Activated T-cell treated with anti-CD3 and anti-CD28 coated beads for 4 hours (primary cell): ENCODE results near the gene ADGRG3.

Experiments
- DNase-seq: peaks from one replicate; pipeline ENCODE4 v3.0.0-alpha.2; 2020

Gene ADGRG3, protein sequence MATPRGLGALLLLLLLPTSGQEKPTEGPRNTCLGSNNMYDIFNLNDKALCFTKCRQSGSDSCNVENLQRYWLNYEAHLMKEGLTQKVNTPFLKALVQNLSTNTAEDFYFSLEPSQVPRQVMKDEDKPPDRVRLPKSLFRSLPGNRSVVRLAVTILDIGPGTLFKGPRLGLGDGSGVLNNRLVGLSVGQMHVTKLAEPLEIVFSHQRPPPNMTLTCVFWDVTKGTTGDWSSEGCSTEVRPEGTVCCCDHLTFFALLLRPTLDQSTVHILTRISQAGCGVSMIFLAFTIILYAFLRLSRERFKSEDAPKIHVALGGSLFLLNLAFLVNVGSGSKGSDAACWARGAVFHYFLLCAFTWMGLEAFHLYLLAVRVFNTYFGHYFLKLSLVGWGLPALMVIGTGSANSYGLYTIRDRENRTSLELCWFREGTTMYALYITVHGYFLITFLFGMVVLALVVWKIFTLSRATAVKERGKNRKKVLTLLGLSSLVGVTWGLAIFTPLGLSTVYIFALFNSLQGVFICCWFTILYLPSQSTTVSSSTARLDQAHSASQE

DNA sequence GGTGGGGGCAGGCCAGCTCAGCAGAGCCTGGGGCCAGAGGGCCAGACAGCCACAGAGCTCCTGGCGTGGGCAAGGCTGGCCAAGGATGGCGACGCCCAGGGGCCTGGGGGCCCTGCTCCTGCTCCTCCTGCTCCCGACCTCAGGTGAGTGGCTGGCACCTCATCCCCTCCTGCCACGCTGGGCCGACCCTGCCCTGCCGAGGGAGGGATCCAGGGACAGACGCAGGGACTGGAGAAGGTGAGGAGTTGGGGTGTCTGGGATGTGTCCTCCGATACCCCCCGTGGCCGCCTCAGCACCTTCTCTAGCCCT is at the start of gene ADGRG3:
ADGRG3 (plus strand) TSS at position 44 of the 309 bp plus-strand sequence; CDS start at position 86, 42 bp downstream.
- DNase-seq, result no peak

DNA sequence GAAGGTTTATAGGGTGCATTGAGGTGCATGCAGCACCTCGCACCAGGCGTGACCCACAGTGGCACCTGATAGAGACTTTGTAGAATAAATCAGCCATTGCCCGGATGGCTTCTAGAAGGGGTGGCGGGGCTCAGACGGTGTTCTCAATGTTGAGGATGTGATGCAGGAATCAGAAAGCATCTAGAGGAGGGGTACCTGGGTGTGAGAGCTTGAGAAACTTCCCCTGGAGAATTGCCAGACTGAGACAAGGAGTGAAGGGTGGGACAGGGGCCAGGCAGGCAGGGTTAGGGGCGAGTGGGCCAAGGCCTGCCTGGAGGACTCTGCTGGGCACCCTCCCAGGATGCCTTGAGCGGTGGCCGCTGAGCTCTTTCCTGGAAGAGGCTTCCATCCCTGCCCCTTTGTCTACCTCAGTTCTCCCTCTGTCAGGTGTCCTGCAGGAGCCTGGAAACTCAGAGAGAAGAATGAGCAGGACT is 48.9 kb upstream of the ADGRG3 start:
- no peak for DNase-seq

DNA sequence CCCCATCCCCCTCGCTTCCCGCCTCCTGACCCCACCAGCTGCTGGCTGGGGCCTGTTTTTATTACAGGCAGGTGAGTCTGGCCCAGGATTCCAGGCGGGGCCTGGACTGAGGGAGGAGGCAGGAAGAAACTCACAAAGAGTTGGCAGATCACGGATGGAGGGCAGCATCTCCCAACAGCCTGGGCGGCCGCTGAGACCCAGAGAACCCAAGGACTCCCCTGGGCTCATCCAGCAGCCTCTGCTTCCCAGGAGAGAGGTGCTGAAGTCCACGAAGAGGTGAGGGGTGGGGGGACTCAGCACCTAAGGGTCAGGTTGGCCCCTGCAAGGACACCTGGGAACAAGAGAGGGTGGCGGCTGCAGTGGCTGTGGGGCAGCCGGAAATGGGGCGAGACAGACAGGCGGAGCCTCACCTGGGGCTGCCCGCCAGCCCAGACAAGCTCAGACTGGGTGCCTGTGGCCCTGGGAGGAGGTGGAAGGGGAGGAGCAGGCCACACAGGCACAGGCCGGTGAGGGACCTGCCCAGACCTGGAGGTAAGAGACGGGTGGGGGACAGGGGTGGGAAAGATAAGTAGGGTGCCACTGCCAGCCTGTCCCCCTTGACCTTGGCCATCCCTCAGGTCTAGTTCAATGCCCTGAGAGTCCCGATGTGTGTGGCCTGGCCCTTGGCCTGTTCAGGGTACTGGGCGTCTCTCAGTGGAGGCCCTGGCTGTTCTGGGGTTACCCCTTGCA is 48.3 kb upstream of the ADGRG3 start:
- no peak for DNase-seq

DNA sequence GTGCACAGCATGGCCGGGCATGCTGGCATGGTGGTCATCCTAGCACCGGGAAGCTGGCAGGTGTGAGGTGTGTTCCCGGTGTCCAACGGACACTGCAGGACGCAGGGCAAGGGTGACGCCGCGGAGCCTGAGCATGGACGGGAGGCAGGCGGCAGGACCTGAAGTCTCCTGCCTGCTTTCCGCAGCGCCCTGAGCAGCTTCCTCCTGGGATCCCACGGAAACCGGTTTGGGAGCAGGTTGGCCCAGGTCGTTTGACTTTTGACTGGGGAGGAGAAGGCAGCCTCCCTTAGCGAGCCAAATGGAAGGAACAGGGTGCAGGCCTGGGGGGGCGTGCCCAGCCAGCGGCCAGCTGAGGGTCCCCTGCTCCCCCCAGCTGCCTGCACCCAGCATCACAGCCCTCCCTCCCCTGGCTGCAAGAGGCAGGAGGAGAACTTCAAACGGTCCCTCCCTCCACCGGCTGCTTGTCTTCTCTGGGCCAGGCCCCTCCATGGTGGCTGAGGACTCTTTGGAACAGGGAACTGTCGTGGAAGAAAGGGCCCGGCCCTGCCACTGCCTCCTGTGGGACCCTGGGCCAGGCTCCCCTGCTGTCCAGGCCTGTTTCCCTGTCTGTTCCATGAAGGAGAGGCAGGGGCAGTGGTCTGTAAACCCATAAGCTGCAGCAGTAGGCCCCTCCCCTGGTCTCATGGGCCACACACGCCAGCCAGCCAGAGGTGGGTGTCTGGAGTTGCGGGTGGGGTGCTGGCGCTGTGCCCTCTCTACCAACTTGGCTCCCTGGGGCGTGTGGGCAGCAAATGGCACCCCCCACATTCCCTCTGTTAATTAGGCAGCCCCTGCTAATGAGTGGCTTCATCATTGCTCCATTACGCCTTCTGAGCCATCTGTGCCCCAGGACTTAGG is 47.5 kb upstream of the ADGRG3 start:
- no peak for DNase-seq

DNA sequence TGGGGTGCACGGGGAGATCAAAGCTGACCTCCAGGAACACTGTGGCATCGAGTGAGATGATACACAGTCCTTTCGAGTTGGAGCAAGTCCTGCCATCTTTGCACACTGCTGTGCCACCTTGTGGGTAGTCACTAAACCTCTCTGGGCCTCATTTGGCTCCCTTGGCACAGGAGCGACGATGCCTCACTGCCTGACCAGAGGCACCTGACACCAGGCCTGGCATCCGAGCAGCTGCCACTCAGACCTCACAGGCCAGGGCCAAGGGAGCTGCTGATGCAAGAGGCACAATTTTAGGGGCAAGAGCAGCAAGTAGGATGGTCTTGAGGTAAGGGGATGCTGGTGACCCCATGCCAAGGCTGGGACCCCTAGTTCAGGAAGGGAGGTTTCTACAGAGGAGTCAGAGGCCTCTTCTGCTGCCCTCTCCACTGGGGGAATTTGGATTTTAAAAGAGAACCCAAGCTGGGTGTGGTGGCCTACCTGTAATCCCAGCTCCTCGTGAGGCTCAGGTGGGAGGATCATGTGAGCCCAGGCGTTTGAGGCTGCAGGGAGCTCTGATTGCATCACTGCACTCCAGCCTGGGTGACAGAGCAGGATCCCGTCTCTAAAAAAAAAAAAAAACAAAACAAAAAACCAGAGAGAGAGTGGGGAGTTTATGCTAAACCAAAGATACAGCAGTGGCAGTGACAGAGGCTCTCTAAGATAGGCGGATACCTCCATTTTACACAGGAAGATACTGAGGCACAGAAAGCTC is 46.4 kb upstream of the ADGRG3 start:
- no peak for DNase-seq

DNA sequence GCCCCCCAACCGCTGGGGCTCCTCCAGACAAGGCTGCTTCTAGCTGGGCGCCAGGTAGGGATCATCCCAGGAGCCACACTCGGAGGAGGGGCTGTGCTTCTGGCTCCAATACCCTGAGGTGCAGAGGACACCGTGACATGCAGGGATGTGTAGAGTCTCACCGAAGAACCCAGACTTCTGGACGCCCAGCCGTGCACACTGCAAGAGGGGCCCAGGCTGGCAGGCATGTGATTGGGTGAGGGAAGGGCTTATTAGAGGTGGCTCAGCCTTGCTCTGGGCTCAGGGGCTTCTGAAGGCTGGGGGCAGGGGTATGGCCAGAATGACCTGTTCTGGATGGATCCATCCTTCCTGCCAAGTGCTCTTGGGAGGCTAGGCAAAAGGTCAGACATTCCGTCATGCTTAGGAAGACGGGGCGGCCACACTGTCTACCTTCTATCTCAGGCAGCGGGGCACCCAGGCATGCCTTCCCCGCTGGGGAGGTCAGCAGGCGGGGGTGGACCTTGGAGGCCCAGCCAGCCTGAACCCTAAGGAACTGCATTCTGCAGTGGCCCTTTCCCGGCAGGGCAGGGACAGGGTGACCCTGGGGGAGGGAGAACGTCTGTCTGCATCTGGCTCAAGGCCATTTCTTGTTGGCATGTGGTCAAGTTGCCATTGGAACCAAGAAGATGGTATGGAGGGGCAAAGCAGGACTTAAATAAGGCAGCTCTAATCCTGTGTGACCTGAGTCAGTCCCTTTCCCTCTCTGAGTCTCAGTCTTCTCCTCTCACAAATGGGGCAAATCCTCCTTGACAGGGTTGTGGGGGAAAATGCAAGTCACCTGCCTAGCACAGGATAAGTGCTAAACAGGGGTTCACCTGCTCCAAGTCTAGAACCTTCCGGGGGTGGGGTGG is 45.5 kb upstream of the ADGRG3 start:
- DNase-seq, result no peak

DNA sequence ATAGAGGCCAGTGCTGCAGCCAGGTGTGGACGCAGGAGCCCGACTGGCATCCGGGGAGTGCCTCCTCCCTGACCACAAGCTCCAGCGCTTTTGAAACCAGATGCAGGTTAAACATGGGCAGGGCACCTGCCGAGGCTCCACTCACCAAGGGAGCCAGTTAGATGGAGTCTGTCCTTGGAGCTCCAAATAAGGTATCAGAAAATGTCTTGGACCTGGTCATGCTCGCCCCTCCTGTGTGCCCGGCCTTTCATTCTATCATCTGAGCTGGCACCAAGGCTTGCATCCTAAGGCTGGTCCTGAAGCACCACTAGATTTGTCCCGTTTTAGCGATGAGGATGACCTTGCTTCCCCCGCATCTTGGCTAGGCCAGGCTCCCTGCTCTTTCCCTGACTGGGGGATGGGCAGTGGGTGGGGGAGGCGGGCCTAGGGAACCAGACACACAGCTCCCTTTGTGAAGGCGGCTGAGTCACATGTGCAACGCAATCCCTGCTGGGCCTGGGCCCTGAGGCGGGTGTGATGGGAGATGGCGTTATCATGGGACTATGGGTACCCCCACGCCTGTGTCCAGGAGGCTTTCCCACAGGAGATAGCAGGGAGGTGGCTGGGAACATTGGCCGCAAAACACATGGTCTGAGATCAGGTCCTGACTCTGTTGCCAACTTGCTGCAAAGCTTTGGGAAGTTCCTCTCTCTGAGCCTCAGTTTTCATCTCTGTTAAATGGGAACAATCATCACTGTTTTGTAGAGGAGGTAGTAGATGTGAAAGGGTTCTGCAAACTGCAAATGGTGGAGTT is 44.7 kb upstream of the ADGRG3 start:
- no peak for DNase-seq

DNA sequence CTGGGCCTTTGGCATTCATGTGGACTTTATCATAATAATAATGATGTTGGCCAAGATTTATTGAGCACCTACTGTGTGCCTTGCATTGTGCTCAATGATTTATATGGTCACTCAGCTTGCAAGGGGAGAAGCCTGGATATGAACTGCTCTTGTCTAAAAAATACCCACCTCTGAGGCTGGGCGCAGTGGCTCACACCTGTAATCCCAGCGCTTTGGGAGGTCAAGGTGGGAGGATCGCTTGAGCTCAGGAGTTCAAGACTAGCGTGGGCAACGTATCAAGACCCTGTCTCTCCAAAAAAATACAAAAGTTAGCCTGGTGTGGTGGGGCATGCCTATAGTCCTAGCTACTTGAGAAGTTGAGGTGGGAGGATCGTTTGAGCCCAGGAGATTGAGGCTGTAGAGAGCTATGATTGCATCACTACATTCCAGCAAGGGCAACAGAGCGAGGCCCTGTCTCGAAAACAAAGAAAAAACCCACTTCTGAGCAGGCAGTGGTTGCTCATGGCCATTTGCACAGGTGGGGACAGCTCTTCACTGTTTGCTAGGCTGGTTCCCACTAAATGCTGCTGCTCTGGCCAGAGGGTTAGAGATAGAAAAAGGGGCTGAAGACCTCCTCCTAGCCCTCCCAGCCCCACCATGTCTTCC is 43.9 kb upstream of the ADGRG3 start:
- no peak for DNase-seq

DNA sequence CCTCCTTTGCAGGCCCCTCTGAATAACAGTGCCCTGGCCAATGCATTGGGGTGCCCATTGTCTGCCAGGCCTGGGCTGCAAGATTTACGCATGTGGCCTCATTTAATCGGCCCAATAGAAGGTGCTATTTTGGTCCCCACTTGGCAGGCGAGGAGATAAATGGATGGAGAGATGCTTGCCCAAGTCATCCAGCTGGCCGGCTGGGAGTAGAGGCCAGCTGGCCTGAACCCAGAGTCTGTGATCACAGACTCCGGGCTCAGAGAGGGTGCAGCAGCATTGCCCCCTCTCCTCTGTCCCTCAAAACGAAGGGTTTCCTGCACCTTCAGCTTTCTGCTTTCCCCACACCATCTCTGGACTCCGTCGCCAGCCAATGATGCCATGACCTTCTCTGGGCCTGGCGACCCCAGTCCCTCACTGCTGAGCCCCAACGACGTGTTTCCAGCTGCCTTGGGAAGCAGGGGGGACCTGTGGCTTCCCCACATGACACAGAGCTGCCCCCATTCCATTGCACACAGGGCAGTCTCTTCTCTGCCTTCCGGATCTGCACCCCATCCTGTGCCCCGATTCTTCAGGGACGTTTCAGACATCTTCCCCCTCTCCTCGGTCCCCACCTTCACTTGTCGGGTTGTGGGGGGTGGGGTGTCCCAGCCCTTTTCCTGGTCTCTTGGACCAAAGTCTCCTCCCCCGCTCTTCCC is 43.2 kb upstream of the ADGRG3 start:
- DNase-seq, result no peak

DNA sequence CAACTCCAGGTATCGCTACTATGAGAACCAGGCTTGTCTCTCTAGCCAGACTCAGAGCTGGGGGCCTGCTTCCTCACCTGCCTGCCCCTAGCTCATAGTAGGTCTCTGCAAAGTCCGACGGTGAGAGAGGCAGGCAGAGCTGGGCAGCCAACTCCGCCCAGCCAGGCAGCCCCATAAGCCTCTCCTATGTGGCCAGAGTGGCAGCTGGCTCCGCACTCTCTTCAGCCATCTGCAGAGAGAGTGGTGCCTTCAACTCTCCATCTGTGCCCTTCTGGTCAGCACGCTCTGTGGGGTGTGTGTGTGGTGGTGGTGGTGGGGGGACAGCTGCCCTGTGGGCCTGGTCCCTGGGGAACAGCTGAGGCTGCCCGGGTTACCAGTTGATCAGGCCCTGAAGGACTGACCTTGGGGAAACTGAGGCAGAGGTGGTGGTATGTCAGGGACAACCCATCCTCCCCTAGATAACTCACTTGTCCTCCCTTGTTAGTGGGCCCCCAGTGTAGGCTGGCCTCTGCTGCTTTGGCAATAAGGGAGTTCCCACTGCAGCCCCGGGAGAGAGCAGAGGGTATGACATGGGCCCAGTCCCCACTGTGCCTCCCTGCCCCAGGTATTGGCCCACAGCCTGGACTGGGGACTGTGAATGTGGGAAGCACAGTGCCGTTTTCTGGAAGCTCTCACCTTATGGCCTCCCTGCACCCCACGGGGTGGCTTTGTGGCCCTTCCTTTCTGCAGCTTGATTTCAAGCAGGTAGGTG is 41.5 kb upstream of the ADGRG3 start:
- DNase-seq, result no peak

DNA sequence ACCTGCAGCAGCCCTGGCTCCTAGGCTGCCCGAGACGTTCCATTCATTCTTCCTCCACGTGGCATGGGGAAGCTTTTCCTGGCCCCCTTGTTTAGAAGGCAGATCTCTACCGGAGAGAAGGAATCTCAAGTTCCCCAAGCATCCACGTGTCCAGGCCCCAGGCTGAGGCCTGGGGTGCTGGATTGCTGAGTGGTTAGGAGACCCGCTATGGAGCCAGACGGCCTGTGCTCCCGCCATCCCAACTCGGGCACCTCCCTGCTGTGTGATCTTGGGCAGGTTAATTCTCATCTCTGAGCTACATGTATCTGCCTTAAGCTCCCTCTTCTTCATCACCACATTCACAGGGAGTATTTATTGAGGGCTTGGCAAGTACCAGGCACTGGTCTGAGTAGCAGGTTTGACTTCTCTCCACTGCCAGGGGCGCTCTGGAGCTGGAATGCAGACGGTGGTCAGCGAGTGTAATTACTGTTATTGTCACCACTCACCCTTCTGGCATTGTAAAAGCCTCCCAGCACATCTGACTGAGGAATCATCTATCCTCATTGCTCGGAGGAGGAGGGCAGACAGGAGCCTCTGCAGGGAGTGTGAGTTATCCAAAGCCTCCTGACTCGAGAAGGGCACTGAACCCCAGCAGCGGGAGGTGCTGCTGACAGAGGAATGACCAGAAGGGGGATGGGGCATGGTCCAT is 40.8 kb upstream of the ADGRG3 start:
- no peak for DNase-seq

DNA sequence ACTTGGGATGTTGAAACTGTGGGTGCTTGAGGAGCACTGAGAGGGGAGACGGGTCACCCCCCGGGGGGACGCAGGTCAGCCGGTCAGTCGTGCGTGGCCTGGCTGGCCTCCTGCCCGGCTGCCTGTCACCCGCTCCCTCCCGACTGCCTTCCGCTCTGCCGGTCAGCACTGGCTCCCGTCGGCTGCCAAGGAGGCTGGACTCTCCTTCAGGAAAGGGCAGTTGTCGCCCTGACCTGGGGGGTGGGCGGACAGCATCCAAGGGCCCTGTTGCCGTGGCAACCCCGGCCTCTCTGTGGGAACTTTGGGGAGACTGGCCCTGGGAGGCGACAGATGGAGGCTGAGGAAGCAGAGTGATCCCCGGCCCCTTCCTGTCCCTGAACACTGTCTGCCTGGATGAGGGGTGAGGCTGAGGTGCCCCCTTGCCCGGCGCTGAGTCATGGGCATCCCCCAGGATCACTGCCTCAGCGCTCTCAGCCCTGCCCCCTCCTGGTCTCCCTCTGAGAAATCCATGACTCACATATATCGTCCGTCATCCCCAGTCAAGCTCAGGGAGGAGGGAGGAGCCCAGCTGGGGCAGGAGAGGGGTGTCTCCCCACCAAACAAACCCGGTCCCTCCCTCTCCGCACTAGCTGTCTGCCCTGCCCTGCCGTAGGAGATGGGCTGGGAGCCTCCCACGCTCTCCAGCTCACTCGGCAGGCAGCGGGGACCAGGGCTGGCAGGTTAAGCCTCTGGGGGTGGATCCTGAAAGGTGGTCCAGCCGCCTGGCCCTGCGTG is 39.9 kb upstream of the ADGRG3 start, which contains the start of gene ADGRG1:
ADGRG1 (plus strand) TSS at position 623 of the 774 bp plus-strand sequence. CDS start 21,658 bp downstream, outside the sequence.
- peak; percentile 12 for DNase-seq

DNA sequence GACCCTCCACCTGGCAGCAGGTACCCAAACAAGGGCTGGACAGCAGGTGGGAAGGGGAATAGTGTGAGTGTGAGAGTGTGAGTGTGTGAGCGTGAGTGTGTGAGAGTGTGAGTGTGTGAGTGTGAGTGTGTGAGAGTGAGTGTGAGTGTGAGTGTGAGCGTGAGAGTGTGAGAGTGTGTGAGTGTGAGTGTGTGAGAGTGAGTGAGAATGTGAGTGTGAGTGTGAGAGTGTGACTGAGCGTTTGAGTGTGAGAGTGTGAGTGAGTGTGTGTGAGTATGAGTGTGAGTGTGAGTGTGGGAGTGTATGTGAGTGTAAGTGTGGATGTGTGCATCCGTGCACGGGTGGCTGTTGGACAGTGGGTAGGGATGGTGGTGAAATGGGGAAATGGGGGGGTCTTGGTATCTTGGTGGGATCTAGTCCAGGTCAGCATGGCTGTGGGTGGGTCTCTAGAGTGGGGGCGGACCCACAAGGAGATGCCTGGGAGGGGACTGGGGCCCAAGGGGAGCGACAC is 39.3 kb upstream of the ADGRG3 start:
- DNase-seq, result no peak

DNA sequence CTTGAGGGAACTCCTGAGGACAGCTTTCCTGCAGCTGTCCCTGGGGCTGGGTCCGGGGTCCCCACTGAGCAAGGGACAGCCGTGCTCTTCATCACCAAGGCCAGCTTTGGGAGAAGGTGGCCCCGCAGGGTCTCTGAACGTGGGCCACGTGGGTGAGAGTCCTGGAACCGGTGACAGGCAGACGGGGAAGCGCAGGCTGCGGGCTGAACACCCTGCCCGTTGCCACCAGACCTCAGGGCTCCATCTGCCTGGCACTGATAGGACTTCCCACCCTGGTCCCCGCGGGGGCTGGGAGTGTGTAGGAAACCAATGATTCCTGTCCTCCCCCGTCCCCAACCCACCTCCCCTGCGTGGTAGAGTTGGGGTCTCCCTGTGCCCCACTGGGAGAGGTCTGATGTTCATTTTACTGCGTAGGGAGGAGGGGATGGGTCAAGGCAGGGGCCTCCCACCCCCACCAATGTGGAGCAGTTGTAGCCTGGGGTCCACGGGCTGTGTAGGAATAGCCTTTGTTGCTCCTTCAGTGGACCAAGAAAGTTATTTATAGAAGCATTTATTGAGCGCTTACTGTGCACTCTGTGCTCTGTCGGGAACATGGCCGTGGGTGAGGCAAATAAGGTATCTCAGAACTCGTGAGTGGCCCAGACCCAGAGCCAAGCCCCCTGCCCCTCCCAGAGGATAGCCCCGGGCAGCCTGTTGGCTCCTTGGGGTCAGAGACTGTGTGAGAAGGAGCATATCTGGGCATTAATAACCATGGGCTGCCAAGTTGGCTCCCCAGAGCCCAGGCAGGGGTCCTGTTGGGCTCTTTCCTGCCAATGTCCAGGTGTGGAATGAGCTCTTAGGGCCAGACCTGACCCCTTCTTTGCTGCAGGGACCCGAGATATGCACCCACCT is 38.3 kb upstream of the ADGRG3 start:
- DNase-seq, result no peak

DNA sequence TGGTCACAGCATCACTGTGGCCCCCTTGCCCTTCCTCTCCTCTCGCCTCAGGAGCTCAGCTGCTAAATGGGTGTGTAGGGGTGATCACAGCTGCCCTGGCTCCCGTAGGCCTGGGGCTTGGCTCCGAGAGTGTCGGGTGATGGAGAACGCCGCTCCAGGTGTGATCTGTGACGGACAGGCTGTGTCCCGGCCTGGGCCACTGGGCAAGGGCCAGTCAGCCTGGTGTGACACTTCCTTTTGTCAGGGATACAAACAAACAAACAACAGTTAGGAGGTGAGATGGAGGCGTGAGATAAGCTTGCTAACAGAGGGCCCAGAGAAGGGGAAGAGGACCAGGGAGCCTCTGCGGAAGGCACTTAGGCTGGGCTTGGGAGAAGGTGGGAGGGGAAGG is 37.7 kb upstream of the ADGRG3 start:
- no peak for DNase-seq
